ENCODE results near the gene INAVA.
"Not testable (repeated sequence)": the region's sequence is repeated elsewhere in the genome, so short reads cannot be mapped to it uniquely, and the experiment has no call there.

The INAVA gene

DNA sequence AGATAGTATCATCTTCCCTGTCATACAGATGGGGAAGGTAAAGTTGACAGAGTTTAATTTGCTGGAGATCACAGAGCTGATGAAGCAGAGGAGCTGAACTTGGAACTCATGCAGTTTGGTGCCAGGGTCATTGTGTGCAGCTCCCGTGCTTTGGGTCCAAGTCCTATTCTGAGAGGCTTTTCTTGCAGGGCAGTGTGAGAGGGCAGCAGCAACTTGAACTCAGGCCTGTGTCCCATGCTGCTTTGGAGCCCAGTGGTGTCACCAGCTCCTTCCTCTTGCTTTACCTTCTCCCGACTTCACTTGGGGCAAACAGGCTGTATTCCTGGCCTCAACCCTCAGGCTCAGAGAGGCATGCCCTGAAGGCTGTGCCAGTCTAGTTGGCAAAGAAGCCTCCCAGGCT is 24.7 kb downstream of the INAVA start:
- DNase-seq (ENCODE audit: low read depth in 2 of 2) = no peak

DNA sequence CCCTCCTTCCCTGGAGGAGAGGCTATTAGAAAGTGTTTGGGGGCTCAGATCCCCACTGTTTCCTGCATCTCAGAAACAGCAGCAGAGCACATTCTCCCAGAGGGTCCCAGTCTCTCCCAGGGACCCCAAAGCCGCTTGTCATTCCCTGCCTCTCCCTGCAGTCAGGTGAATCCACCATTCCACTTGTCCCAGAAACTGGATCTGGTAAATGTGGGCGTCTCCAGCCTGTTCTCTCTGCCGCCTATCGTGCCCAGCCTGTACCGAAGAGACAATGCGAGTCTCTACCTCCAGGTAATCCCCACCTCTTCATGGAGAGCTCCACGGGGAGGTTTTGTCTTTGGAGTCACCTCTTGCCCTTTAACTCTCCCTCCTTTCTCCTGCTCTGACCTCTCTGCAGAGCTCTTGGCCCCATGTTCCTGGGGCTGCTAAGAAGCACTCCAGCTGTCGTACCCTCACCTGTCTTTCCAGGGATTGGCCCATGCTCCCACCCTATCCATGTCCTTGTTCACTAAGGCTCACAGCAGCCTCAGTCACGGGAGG is 26.9 kb downstream of the INAVA start:
- no peak for DNase-seq (ENCODE audit: low read depth in 2 of 2)

DNA sequence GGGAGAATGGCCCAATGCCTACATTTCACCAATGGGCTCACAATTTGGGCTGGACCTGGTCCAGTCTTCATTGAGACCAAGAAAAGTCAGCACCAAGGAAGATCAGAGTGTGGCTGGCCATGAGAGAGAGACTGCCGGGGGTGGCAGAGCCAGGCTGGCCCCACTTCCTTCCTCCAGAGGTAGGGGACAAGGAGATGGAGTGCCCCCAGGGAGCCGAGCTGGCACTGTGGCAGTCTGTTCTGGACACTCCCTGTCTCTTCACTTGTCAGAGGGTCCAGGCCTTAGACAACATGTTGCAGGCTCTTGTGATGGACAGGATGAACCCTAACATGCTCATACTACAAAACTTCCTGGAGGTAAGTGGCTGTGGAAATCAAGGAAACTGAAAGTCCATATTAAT is 27.7 kb downstream of the INAVA start:
- DNase-seq (ENCODE audit: low read depth in 2 of 2) = no peak

DNA sequence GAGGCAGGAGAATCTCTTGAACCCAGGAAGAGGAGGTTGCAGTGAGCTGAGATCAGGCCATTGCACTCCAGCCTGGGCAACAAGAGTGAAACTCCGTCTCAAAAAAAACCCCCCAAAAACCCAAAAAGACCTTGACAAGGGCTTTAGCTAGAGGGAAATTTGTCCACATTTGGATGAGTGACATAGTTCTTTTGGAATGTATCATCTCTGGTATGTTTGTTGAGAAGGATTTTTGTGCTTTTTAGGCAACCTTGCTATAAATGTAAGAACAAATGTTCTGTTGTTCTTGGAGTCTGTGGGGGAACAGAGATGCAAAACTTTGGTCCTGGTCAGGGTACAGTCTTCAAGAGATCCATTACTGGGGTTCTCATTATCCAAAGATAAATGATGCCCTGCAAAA is 28.9 kb downstream of the INAVA start:
- no peak for DNase-seq (ENCODE audit: low read depth in 2 of 2)

DNA sequence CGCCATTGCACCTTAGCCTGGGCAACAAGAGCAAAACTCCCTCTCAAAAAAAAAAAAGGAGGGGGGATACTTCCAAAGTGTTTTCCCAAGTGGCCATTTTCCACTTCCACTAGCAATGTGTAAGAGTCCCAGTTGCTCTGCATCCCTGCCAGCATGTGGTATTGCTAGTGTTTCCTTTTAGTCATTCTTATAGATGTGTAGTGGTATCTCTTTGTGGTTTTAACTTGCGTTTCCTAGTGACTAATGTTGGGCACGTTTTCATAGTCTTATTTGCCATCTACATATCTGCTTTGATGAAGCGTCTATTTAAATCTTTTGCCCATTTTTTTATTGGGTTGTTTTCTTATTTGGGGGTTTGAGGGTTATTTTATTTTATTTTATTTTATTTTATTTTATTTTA is 31.1 kb downstream of the INAVA start:
- no peak for DNase-seq (ENCODE audit: low read depth in 2 of 2)

DNA sequence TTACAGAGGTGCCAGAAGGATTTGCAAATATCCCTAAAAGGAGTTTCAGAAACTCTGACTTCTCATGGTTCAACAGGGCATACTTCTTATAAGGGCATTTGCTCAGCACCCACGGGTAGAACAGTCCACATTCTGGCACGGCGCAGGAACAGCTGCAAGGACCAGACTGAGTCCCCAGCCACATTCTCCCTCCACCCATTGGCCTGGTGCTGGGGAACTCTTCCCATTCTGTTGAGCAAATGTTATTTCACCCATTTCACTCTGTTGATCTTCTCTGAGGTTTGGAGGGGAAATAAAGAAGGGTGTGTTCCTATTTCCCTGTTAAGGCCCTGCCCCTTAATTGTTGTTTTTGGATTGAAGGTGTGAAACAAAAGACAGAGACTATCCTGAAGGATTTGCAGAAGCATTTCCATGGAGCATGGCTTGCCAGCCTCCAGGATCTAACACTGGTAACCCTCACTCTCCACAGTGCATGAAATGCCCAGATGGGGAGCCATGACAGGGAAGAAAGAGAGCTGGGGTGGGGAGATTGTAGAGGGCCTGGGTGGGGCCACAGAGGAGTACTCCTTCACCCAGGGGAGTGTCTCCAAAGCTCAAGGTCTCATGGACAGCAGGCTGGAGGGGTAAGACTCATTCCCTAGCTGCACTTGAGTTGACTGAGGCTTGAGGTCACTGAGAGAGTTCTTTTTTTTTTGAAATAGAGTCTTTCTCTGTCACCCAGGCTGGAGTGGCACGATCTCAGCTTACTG is 35.0 kb downstream of the INAVA start:
- DNase-seq (ENCODE audit: low read depth in 2 of 2) = no peak

DNA sequence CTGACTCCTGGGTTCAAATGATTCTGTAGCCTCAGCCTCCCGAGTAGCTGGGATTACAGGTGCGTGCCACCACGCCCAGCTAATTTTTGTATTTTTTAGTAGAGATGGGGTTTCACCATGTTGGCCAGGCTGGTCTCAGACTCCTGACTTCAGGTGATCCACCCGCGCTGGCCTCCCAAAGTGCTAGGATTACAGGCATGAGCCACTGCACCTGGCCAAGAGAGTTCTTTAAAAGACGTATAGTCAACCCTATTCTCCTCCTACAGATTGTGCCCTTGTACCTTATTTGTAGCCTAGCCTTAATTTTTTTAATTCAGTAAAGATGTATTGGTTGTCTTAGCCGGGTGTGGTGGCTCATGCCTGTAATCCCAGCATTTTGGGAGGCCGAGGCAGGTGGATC is 35.6 kb downstream of the INAVA start:
- DNase-seq (ENCODE audit: low read depth in 2 of 2) = not testable (repeated sequence)

DNA sequence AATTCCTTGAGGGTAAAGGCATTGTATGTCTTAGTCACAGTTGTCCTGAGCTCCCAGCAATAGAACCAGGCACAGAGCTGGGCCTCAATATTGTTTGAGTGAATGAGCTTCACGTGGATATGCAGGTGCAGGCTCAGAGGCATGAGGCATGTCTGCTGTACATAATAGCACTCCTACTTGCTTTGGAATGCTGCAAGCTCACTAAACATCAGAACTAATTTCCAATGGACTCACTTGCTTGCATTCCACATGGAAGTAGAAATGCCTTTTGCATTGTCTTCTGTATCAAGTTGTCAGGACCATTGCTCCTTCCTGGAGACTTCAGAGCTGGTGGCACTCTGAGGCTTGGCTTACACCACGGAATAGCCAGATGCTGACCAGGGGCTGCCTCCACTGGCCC is 37.1 kb downstream of the INAVA start:
- no peak for DNase-seq (ENCODE audit: low read depth in 2 of 2)

DNA sequence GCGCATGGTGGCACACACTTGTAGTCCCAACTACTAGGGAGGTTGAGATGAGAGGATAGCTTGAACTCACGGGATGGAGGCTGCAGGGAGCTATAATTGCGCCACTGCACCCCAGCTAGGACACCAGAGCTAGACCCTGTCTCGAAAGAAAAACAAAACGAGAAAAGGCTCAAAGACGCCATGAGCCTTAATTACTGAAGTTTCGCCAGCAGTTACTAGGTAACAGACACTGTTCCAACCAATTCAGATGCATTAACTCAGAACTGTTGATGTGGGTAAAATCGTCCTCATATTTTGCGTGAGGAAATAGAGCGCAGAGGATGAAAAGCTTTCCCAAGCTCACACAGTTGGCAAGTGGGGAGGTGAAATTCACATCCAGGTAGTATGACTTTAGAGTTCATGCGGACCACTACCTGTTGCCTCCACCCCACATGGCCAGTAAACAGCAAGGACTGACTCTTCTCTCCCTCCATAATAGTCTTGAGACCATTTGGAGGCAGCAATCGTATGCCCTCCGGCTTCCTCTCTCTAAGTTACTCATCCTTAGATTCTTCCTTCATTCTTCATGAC is 40.1 kb downstream of the INAVA start:
- no peak for DNase-seq (ENCODE audit: low read depth in 2 of 2)

DNA sequence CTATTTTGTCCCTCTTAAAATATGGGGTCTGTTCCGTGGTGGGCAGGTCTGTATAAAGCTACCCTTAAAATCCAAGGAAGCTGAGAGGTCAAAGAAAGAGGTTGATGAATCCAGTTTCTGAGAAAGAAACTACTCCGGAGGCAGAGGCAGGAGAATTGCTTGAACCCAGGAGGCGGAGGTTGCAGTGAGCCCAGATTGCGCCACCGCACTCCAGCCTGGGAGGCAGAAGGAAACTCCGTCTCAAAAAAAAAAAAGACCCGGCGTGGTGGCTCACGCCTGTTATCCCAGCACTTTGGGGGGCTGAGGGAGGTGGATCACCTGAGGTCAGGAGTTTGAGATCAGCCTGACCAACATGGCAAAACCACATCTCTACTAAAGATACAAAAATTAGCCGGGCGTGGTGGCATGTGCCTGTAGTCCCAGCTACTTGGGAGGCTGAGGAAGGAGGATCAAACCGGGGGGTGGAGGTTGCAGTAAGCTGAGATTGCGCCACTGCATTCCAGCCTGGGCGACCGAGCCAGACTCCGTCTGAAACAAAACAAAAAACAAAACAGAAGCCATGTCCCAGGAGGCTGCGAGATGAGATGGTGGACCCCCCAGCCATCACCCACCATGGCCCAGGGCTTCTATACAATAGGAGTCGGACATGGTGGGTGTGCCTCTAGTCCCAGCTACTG is 40.7 kb downstream of the INAVA start:
- DNase-seq (ENCODE audit: low read depth in 2 of 2) = not testable (repeated sequence)

DNA sequence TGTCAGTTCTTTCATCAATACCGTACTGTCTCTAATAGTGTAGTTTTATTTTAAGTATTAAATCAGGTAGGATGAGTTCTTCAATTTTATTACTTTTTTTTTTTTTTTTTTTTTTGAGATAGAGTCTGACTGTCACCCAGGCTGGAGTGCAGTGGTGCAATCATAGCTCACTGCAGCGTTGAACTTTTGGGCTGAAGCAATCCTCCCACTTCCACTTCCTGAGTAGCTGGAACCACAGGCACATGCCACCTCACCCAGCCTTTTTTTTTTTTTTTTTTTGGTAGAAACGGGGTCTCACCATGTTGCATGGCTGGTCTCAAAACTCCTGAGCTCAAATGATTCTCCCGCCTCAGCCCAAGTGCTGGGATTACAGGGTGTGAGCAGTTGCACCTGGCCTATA is 44.3 kb downstream of the INAVA start:
- DNase-seq (ENCODE audit: low read depth in 2 of 2) = peak in 1 of 2 donors; percentile 8

DNA sequence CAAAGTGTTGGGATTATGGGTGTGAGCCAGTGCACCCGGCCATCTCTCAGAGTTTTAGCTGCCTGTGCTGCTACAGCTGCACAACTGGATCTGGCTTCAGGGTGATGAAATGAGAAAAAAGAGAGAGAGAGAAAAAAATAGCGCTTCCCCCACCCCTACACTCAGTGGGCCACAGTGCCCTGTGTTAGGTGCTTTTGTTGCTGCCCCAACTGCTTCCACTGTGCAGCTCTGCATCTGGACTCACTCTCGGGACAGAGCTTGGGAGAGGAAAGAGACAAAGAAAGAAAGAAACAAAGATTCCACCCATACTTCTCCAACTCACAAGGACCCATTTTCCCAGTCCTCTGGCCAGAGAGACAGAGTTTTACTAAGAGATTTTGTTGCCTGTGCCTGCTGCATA is 50.4 kb downstream of the INAVA start:
- no peak for DNase-seq (ENCODE audit: low read depth in 2 of 2)

DNA sequence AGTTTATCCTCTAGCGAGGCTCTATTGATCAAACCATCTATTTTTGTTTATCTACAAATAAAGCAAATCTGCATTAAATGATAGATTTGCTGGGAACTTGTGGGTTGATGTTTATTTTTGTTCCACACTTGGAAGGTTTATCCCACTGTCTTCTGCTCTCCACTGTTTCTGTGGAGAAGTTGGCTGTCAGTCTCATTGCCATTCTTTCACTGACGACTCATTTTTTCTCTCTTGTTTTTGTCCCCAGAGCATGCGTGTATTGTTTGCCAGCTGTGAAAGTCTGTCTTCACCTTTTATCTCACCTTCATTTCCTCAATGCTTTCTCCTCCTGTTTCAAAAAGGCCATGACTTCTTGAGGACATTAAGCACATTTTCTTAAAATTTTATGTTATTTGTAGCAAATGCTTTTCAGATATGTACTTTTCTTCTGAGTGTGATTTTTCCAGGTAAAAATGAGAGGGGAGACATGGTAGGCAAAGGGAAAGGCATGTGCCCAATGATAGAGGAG is 52.4 kb downstream of the INAVA start:
- DNase-seq (ENCODE audit: low read depth in 2 of 2) = no peak

DNA sequence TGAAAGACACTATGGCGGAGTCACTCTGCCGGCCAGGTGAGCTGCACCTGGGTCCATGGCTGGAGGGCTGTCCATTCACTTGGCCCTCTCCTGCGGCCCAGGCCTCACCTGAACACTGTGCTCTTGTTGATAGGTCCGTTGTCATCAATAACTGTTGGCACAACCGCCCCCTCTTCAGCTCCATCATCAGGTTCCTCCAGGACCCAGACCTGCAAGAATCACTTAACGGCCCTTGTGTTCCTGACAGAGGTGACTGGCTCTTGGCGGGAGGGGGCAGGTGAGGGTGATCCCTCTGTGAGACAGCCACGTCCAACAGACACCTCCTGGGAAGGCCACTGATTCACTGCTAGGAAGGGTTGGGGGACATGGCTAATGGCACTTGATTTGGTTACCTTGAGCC is 54.9 kb downstream of the INAVA start:
- no peak for DNase-seq (ENCODE audit: low read depth in 2 of 2)

DNA sequence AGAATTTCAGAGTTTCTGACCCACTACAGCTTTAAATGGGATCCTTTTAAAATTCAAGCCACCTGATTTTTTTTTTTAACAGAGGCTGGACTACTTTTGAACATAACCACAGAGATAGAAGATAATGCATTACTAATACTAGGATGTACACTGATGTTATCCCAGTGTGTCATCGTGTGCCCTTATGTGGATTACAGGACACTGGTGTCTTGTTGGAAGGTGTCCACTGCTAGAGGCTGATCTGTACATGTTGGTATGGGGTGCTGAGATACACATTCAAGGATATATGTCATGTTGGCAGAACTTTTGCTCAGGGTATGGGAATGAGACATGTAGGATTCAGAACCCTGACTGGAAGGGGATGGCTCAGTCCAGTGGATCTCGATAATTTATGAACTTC is 56.3 kb downstream of the INAVA start:
- no peak for DNase-seq (ENCODE audit: low read depth in 2 of 2)

DNA sequence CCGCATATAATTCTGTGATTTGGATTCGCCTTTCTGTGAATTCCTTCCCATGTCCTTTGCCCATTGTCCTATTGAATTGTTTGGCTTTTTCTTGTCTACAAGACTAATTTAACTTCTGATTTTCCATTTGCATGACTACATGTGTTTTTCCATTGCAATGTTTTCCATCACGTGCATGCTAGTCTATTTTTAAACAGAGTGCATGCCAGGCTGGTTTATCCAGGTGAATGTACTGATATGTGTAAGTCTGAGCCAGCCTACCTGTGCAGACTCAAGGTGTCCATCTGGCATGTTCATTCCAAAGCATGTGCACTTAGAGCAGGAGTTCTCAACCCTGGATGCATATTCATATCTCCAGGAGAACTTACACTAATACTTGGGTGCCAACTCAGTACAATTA is 59.7 kb downstream of the INAVA start:
- no peak for DNase-seq (ENCODE audit: low read depth in 2 of 2)

DNA sequence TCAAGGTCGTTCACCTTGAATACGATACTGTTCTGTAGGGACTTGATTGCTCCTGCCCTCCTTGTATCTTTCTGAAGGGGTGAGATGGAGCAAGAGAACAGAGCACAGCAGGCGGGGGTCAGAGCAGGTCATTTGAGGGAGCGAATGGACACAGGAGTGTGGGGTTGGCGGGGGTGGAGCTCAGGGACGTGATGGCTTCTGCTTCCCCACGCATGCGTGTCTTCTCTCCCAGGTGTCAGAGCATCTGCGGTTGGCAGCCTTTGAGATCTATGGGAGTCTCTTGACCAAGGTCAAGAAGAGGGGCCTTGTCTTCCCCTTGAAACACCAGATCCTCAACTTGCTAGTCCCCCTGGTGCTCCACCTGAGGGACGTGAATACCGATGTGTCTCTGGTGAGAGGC is 63.9 kb downstream of the INAVA start:
- DNase-seq (ENCODE audit: low read depth in 2 of 2) = no peak

DNA sequence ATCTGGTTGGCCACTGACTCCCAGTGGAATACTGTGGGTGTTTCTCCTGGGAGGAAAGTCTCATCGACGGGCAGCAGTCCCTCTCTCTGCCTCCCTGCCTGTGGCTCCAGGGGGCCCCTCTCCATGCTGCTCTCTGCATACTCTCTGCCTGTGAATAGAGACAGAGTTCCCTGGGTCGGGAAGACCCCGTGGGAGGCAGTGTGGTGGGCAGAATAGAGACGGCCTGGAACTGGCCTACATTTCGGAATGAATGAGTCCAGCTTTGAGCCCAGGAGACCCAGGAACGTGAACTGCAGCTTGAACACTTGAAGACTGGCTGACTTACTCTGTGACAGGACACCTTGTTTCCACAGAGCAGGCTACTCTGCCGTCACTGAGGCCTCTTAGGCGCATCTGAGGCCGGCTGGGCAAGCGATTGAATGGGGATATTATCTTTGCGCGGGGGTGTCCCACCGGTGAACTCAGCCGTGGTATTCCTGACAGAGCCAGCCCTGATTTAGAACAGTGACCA is 64.8 kb downstream of the INAVA start:
- DNase-seq (ENCODE audit: low read depth in 2 of 2) = no peak

DNA sequence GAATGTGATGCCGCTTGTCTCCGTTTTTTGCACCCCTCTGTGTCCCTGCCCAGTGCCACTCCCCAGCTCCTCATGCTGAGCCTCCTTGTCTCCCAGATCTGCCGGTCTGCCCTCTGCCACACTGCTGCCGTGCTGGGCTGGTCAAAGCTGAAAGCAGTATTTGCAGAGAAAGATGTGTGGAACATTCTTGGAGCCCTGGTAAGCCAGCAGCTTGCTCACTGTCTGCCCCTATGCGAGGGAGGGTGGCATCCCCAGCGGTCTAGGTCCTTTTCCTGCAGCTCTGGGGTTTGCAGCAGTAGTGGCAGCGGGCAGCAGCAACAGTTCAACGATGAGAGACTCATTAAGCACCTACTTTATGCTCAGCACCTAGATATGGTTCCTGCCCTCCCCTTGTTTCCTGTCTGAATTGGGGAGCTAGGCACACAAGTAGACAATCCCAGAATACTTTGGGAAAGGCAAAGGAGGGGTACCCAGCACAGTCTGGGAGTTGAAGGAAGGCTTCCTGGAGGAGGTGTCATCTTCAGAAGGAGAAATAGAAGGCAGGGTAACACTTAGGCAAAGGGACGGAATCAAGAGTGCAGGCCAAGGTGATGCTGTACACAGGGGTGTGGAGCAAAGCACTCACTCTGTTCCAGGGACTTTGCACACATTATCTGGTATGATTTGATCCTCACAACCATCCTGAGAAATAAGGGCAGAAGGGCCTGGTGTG is 65.7 kb downstream of the INAVA start:
- no peak for DNase-seq (ENCODE audit: low read depth in 2 of 2)

DNA sequence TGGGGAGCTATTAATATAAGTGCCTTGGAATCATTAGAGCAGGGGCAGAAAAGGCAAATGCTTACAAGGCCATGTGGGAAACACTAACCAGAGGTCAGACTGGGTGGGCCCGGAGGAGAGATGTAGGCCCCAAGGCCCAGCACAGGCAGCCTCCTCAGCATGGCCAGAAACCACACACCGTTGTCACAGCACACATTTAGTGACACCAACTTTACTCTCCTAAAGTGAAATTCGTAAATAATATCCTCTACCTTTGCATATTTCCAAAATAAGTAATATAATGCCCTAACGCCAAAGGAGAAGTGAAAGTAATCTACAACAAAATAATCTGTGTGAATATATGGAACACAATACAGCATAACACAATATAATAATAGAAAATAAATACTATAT is 66.2 kb downstream of the INAVA start:
- DNase-seq (ENCODE audit: low read depth in 2 of 2) = no peak

DNA sequence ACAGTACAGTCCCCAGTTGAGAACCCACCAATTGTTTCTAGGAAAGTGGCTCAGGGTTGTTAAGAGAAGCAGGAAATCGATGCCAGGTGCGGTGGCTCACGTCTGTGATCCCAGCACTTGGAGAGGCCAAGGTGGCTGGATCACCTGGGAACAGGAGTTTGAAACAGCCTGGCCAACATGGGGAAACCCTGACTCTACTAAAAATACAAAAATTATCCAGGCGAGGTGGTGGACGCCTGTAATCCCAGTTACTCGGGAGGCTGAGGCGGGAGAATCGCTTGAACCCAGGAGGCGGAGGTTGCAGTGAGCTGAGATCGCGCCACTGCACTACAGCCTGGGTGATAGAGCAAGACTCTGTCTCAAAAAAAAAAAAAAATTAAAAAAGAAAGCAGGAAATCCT is 67.5 kb downstream of the INAVA start:
- not testable (repeated sequence) for DNase-seq (ENCODE audit: low read depth in 2 of 2)

DNA sequence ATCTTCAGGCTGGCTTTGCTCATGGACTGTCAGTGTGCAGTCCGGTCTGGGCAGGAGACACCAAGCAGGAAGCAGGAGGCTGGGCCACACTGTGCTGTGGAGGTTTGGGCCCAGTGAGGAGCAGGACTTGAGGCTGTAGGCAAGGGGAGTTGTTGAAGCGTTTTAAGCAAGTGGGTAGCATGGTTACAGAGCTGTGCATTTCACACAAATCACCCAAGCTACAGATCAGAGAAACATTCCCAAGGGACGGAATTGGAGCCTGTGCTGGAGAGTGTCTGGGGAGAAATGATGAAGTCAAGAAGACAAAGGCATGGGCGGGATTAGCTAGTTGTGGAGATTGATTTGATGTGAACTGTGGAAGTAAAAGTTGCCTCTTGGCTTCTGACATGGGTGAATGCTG is 67.9 kb downstream of the INAVA start:
- no peak for DNase-seq (ENCODE audit: low read depth in 2 of 2)
